C4-2B (cell line): ENCODE results near the gene PDGFRB.

Experiments
- H3K27ac ChIP-seq: fragments of 450-650 bp; 2 replicates; pipeline ENCODE4 v1.5.1; 2017
- CTCF ChIP-seq: fragments of 450-650 bp; conservative IDR thresholded peaks from 2 replicates; pipeline ENCODE4 v1.5.1; 2017; ENCODE audit warnings: mild to moderate bottlenecking
- ZFX ChIP-seq: fragments of 450-650 bp; IDR thresholded peaks from 2 replicates; pipeline ENCODE4 v1.6.1; 2017

PDGFRB gene

GRCh38 chr5:150162142-150162513, 6.5 kb upstream of the PDGFRB start:
- TF ChIP-seq ZFX (no peak), CTCF (no peak)
- no peak overlapping the region for H3K27ac ChIP-seq

GRCh38 chr5:150161242-150162141, 5.8 kb upstream of the PDGFRB start:
- peak; percentile 98 for TF ChIP-seq CTCF
- TF ChIP-seq ZFX, result no peak
- H3K27ac ChIP-seq, result no peak overlapping the region

- H3K27ac ChIP-seq, result no peak overlapping the region
- TF ChIP-seq CTCF (no peak), ZFX (no peak)
These were observed 4.9 kb upstream of the PDGFRB start for GRCh38 chr5:150160448-150161081.

GRCh38 chr5:150159741-150160179, 4.1 kb upstream of the PDGFRB start:
- no peak overlapping the region for H3K27ac ChIP-seq
- no peak for TF ChIP-seq ZFX
- no peak for TF ChIP-seq CTCF

GRCh38 chr5:150159031-150159430, 3.4 kb upstream of the PDGFRB start:
- H3K27ac ChIP-seq, result no peak overlapping the region
- TF ChIP-seq ZFX, result no peak
- TF ChIP-seq CTCF, result no peak

- TF ChIP-seq ZFX, result no peak
- H3K27ac ChIP-seq, result no peak overlapping the region
These were observed 2.7 kb upstream of the PDGFRB start for GRCh38 chr5:150158170-150158949.

GRCh38 chr5:150157168-150157567, 1.5 kb upstream of the PDGFRB start:
- H3K27ac ChIP-seq, result no peak overlapping the region
- TF ChIP-seq ZFX, result no peak
- no peak for TF ChIP-seq CTCF
